22Rv1 (cell line): ENCODE data around the gene ANKRD65.
"Not testable (repeated sequence)": the region's sequence is repeated elsewhere in the genome, so short reads cannot be mapped to it uniquely, and the experiment has no call there.

ENCODE experiments used
- H3K27ac ChIP-seq: fragments of 450-650 bp; 2 replicates; pipeline ENCODE4 v1.5.1; 2017
- ZFX ChIP-seq: fragments of 450-650 bp; IDR thresholded peaks from 2 replicates; pipeline ENCODE4 v1.6.1; 2017; ENCODE audit warnings: antibody characterized with exemption, borderline replicate concordance
- TF ChIP-seq, protein P1 (sequence below): fragments of 450-650 bp; IDR thresholded peaks from 2 replicates; pipeline ENCODE4 v1.5.1; 2017; ENCODE audit warnings: mild to moderate bottlenecking

Gene ANKRD65

DNA sequence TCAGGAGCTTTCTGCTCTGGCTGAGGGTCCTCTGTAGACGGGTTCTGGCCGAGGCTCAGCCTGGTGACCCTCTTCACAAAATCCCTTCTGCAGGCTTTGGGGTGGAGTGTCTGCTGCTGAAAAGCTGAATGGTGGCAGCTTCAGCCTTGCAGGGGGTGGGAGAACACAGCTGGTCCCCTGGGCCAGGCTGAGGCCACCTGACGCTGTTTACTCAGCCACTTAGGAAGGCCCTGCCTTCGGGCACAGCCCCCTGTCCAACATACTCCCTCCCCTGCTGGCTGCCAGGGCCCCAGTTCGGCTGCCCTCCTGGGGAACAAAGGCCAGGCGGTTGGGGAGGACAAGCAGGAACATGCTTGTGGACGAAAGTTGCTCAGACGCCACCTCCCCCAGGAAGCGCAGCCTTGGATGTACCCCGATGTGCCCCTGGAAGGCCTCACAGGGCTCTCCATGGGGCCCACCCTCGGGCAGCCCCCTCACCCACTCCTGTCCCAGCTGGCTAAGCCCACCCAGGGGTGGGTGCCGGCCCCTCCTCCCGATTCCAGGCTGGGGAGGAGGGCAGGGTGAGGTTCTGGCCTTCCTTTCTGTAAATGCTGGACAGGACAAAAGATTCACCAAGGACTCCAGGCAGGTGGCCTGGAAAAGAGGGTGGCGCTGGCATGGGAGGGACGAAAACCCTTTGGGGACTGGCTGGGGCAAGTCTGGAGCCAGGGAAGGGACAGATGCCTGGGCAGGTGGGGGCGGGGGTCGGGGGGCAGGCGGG is at the start of gene ANKRD65:
TSS of gene ANKRD65 (minus strand) at position 130 of the 760 bp plus-strand sequence. CDS start 271 bp downstream, outside the sequence.
- TF ChIP-seq, protein P1, sequence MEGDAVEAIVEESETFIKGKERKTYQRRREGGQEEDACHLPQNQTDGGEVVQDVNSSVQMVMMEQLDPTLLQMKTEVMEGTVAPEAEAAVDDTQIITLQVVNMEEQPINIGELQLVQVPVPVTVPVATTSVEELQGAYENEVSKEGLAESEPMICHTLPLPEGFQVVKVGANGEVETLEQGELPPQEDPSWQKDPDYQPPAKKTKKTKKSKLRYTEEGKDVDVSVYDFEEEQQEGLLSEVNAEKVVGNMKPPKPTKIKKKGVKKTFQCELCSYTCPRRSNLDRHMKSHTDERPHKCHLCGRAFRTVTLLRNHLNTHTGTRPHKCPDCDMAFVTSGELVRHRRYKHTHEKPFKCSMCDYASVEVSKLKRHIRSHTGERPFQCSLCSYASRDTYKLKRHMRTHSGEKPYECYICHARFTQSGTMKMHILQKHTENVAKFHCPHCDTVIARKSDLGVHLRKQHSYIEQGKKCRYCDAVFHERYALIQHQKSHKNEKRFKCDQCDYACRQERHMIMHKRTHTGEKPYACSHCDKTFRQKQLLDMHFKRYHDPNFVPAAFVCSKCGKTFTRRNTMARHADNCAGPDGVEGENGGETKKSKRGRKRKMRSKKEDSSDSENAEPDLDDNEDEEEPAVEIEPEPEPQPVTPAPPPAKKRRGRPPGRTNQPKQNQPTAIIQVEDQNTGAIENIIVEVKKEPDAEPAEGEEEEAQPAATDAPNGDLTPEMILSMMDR: no peak
- no peak for TF ChIP-seq ZFX
- H3K27ac ChIP-seq: no peak within 1 kb of the TSS

DNA sequence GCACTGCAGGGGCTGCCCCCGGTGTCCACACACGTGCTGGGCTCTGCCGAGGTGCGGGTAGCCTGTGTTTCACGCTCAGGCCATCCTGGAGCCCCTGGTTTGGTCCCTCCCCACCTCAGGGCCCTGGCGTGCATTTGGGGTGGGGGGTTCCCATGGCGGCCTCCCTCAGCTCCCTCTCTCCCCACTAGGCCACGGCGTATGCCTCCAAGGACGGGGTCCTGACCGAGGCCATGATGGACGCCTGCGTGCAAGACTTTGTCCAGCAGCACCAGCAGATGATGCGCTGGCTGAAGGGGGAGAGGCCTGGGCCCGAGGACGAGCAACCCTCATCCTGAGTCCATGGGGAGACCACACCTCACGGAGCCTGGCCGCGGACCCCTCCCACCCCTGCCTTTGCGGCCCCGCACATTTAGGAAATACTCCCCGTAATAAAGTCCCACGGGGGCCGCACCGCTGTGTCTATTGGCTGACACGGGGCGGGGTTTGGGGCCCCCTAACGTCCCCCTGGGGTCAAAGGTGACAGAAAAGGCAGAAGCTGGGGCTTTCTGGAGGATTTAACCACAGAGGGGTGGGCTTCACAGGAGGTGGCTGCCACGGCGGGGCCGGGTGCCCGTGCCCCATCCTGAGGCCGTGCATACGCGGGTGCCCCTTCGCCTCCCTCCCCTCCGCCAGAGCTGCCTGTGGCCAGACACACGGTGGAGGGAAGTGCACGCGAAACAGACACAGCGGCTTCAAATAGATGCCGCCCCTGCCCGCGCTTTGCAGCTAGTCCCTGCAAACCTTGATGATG is 47.3 kb upstream of the ANKRD65 start:
- not testable (repeated sequence) for H3K27ac ChIP-seq

DNA sequence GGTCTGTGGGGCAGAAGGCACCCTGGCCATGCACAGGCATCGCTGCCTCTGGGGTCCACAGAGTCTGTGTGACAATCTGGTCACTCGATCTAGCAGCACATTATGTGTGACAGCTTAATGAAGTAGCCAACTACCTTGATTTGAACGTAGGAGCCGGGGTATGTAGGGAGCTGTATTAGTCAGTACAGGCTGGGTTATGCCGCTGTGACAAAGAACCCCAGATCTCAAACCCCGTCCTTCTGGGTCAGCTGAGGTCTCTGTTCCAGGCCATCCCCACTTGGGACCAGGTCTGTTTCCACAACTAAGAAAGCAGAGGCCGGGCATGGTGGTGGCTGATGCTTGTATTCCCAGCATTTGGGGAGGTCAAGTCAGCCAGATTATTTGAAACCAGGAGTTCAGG is 42.2 kb upstream of the ANKRD65 start:
- TF ChIP-seq, protein P1: no peak
- no peak for TF ChIP-seq ZFX
- H3K27ac ChIP-seq: no peak overlapping the region

DNA sequence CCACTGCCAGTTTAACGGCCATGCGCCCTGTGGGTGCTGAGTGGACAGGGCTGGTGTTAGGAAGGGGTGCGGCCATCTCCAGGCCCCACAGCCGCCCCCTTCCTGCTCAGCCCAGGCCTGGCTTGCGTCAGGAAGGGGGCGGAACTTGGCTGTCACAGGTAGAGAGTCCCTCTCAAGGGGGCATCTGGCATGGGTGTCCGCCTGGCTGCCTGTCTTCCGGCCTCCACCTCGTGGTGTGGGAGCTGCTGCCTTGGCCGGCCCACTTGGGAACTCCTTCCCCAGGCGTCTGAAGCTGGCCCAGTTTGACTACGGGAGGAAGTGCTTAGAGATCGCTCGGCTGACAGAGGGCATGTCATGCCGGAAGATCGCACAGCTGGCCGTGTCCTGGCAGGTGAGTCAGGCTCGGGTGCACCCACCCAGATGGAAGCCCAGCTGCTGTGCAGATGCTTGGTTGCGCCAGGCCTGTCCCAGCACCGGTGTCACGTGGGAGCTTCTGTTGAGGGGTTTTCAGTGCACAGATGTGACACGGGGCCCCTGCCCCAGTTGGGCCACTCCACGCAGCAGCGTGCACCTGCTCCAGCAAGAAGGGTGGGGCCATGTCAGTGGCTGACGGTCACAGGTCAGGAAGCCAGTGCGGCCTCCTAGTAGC is 41.4 kb upstream of the ANKRD65 start:
- TF ChIP-seq, protein P1: no peak
- TF ChIP-seq ZFX: no peak
- no peak overlapping the region for H3K27ac ChIP-seq

DNA sequence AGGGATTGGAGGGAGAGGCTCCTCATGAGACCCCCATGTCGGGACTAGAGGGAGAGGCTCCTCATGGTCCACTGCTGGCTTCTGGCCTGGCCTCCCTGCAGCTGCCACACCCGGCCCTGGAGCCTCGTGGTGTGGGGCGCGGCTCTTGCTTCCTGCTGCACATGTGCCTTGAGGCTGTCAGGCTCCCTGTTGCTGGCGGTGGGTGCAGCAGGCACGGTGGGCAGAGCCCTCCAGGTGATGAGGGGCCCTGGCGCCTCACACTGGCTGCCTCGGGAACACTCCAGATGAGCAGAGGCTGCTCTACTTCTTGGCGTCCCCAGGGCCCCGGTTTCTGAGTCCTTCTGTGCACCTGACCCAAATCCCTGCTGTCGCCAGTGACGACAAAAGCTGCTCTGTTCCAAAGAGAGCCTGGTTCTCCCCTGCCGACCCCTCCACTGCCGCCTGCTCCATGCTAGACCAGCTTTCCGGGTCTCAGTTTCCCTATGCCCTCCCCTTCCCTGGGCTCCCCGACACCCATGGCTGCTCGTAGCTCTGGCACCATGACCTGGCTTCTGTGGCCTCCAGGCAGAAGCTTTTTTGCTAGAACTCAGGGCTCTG is 40.7 kb upstream of the ANKRD65 start:
- TF ChIP-seq ZFX: no peak
- TF ChIP-seq, protein P1: no peak
- no peak overlapping the region for H3K27ac ChIP-seq

DNA sequence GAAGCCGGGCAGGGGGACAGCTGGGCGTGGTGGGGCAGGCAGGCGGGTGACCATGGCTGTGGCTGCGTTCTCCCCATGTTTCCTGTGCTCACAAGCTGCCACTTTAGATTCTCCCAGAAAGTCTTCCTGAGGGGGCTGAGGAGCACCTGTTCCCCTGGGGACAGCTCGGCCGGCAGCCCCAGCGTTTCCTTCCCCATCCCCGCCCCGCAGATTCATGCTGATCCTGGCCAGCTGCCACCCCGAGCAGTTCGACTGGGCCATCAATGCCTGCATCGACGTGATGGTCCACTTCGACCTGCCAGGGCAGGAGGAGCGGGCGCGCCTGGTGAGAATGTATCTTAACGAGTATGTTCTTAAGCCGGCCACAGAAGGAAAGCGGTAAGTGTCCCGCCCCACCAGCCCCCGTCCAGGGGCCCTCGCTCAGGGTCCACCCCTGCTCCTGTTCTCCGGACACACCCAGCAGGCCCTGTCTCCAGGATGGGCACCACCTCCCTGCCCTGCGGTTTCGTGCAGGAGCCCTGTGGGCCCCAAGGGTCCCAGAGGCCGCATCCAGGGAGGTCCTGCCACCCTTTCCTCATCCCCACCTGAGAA is 39.6 kb upstream of the ANKRD65 start:
- TF ChIP-seq, protein P1: no peak
- TF ChIP-seq ZFX: no peak
- no peak overlapping the region for H3K27ac ChIP-seq

DNA sequence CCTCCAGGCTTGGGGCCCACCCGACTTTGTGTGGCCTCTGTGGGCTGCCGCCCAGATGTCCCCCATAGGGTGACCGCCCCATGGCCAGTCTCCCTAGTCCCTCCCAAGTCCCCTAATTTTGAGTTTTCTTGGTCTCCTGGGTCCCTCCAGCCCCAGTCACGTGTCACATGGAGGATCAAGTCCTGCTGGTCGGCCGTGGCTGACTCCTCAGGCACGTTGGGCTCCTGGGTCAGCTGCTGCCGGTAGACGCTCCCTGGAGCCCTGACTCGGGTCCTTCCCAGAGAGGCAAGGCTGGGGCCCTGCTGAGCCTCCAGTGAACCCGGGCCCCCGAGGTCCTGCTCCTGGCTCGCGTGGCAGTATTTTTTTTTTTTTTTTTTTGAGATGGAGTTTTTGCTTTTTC is 38.6 kb upstream of the ANKRD65 start:
- not testable (repeated sequence) for H3K27ac ChIP-seq

DNA sequence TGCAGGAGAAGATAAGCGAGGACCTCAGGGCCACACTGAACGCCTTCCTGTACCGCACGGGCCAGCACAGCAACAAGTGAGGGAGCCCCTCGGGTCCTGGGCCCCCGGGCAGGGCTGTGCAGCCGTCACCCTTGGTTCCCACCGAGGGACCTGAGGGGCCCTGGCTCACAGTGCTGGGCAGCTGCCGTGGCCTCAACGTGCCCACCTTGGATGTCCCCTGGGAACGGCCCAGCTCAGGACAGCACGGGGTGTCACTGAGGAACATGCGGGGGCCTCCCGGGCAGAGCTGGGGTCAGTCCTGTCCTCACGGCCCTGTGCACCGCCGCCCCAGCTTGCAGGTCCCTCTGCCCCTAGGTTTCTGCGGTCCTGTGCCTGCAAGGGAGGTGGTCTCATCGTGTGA is 38.1 kb upstream of the ANKRD65 start:
- not testable (repeated sequence) for H3K27ac ChIP-seq

DNA sequence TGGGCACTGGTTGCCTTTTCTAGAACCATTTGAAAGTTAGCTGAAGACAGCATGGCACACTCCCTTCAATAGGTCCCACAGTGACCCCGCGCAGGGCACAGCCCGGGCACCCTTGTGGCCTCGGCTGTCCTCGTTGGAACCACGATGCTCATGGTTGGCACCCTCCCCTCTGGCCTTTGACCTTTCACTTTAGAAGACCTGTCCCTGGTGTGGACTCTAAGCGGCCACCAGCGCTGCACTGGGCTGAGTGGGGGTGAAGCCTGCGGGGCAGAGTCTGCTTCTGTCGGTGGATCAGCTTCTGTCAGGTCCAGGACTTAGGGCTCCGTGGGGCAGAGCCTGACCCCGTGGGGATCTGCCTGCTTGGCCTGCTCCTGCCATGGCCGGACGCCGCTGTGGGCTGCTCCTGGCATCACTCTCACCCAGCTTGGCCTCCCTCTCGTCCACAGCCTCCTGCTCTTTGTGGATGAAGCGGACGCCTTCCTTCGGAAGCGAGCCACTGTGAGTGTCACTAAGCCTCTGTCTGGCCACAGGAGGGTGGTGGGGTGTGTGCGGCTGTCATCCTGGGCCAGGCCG is 35.7 kb upstream of the ANKRD65 start:
- H3K27ac ChIP-seq: not testable (repeated sequence)

DNA sequence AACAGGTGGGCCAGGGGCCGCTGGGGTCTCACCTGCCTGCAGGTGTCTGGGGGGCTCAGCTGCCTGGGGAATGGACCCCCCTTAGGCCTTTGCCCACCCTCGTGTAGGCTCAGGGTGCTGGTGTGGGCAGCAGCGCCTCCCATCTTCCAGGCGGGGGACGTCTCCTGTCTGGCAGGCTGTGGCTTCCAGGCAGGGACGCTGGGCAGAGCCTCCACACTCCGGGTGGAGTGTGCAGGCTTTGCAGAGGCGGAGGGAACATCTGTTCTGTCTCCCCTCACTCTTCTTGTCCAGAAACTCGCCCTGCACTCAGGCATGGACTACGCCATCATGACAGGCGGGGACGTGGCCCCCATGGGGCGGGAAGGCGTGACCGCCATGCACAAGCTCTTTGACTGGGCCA is 34.9 kb upstream of the ANKRD65 start:
- H3K27ac ChIP-seq: not testable (repeated sequence)
